ENCODE measurements around the gene UNC5B.

Gene UNC5B

GRCh38 chr10:71262027-71262426 lies 49.7 kb downstream of the UNC5B start:
- no peak for TF ChIP-seq GATA1 (IDR thresholded peaks at IDR 0.05; ENCODE audit: low read depth, low read length)
- no peak for TF ChIP-seq POLR2A (IDR thresholded peaks at IDR 0.05; ENCODE audit: low read length)
- no peak for DNase-seq

DNA sequence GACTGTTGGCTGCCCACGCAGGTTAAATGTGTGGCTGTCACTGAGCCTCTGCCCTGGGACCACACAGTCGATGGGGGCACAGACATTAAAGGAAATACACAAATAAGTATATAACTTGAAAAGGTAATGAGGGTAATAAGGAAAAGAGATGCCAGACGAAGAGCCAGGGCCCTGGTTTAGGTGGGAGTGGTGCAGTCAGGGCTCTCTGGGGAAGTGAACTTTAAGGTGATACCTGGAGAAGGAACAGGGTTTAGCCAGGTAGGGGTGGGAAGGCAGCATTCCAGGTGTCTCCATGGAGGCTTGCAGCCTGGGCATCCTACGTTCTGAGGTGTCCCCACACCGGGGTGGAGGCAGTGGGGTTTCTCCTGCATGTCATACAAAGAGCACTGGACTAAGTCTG lies 50.4 kb downstream of the UNC5B start:
- DNase-seq: no peak
- TF ChIP-seq POLR2A (IDR thresholded peaks at IDR 0.05; ENCODE audit: low read length) (no peak), GATA1 (IDR thresholded peaks at IDR 0.05; ENCODE audit: low read depth, low read length) (no peak)

GRCh38 chr10:71263376-71263775 lies 51.0 kb downstream of the UNC5B start:
- no peak for TF ChIP-seq POLR2A (IDR thresholded peaks at IDR 0.05; ENCODE audit: low read length)
- no peak for TF ChIP-seq GATA1 (IDR thresholded peaks at IDR 0.05; ENCODE audit: low read depth, low read length)
- no peak for DNase-seq

GRCh38 chr10:71264345-71265200 lies 52.2 kb downstream of the UNC5B start:
- TF ChIP-seq GATA1 (IDR thresholded peaks at IDR 0.05; ENCODE audit: low read depth, low read length): no peak
- TF ChIP-seq POLR2A (IDR thresholded peaks at IDR 0.05; ENCODE audit: low read length): no peak

GRCh38 chr10:71265201-71265575 lies 52.8 kb downstream of the UNC5B start:
- no peak for TF ChIP-seq GATA1 (IDR thresholded peaks at IDR 0.05; ENCODE audit: low read depth, low read length)
- TF ChIP-seq POLR2A (IDR thresholded peaks at IDR 0.05; ENCODE audit: low read length): no peak

More at GRCh38 chr10:71264345-71265200, 52.2 kb downstream of the UNC5B start:
- DNase-seq: no peak

GRCh38 chr10:71265618-71266146 lies 53.3 kb downstream of the UNC5B start:
- no peak for TF ChIP-seq POLR2A (IDR thresholded peaks at IDR 0.05; ENCODE audit: low read length)
- no peak for DNase-seq

More at GRCh38 chr10:71265201-71265575, 52.8 kb downstream of the UNC5B start:
- DNase-seq: no peak

GRCh38 chr10:71266147-71266917 lies 54.0 kb downstream of the UNC5B start:
- TF ChIP-seq POLR2A (IDR thresholded peaks at IDR 0.05; ENCODE audit: low read length) (no peak), GATA1 (IDR thresholded peaks at IDR 0.05; ENCODE audit: low read depth, low read length) (no peak)
- peak; percentile 23 to 68 for DNase-seq

- TF ChIP-seq POLR2A (IDR thresholded peaks at IDR 0.05; ENCODE audit: low read length): no peak
- no peak for TF ChIP-seq GATA1 (IDR thresholded peaks at IDR 0.05; ENCODE audit: low read depth, low read length)
- DNase-seq: no peak
Observed at GRCh38 chr10:71266918-71267442, 54.6 kb downstream of the UNC5B start.

- no peak for DNase-seq
- TF ChIP-seq POLR2A (IDR thresholded peaks at IDR 0.05; ENCODE audit: low read length) (no peak), GATA1 (IDR thresholded peaks at IDR 0.05; ENCODE audit: low read depth, low read length) (no peak)
Observed at GRCh38 chr10:71267508-71268240, 55.3 kb downstream of the UNC5B start.

GRCh38 chr10:71268247-71268691 lies 55.9 kb downstream of the UNC5B start:
- TF ChIP-seq GATA1 (IDR thresholded peaks at IDR 0.05; ENCODE audit: low read depth, low read length) (no peak), POLR2A (IDR thresholded peaks at IDR 0.05; ENCODE audit: low read length) (no peak)
- DNase-seq: peak in 1 of 2 experiments; percentile 11

DNA sequence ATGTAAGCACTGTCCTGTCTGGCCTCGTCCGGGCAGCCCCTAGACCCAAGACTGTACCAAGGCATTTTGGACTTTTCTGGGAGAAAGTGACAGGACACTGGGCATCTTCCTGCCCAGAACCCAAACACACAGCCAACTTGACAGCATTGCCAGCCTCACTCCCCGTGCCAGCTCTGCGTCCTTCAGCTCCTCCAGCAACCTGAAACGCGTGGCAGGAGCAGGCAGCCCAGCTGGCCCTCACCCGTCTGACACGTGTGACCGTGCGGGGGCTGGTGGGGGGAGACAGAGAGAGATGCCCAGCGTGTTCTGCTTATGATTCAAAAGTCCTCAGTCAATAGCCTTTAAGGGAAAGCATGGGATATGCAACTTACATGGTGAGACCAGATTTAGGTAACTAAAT lies 56.4 kb downstream of the UNC5B start:
- TF ChIP-seq POLR2A (IDR thresholded peaks at IDR 0.05; ENCODE audit: low read length): no peak
- TF ChIP-seq GATA1 (IDR thresholded peaks at IDR 0.05; ENCODE audit: low read depth, low read length): no peak
- DNase-seq: no peak

- no peak for DNase-seq
- TF ChIP-seq POLR2A (IDR thresholded peaks at IDR 0.05; ENCODE audit: low read length): no peak
- no peak for TF ChIP-seq GATA1 (IDR thresholded peaks at IDR 0.05; ENCODE audit: low read depth, low read length)
Observed at GRCh38 chr10:71269301-71270288, 57.2 kb downstream of the UNC5B start.
